Measurements from ENCODE around the gene PSAPL1. TPM values are rescaled to one million over a fixed set of nuclear protein-coding genes. Genes with fewer than 3 reads are reported as not detected.

PSAPL1 gene
- total and polyA plus RNA-seq, 9 of the 15 experiments (the other 6 are each of a cell fraction or from before 2014, with no cell fraction given) = not detected

DNA sequence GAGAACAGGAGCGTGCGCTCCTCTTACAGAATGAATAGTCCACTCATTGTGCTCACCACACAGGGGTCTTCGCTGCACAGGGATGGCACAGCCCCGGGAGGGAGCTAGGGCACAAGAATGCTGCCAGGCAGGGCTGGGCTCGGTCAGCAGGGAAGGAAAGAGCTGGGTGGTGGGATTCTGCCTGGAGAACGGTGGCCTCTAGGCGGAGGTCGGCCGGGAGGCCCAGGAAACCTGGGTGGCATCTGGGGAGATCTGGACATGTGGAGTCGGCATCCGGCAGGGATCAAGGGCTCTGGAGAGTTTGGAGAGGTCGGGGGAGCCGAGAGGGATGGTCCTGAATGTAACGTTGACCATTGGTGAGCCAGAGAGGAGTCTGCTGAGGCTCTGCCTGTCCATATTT lies 46.5 kb upstream of the PSAPL1 start:
- Histone ChIP-seq H3K27me3 (ENCODE audit: control insufficient read depth in 2 of 2, insufficient read depth in 2 of 2, low read length in 2 of 2) (peaks cover 10 to 77% of the 10 kb centered on the region in 2 experiments; a peak in 3 of 5 replicates), H3K36me3 (ENCODE audit: control insufficient read depth, insufficient read depth, low read length) (no peaks in the 10 kb centered on the region), H3K9me1 (ENCODE audit: control insufficient read depth, insufficient read depth, low read length) (no peaks in the 10 kb centered on the region), H3K4me1 (replicated peaks in 1 of 2; ENCODE audit: control insufficient read depth in 2 of 2, insufficient read depth in 2 of 2, low read length in 2 of 2) (no peaks in the 10 kb centered on the region), H3K9me3 (replicated peaks; ENCODE audit: control insufficient read depth, insufficient read depth, low read depth, low read length) (no peaks in the 10 kb centered on the region), H3K4me3 (no peak overlapping the region), H3K9ac (ENCODE audit: insufficient read depth in 1 of 2, low read depth in 2 of 2, low read length in 2 of 2) (no peak overlapping the region), H4K20me1 (replicated peaks; ENCODE audit: control insufficient read depth, insufficient read depth, low read length) (no peaks in the 10 kb centered on the region), H3K79me2 (ENCODE audit: control insufficient read depth, insufficient read depth, low read length) (no peaks in the 10 kb centered on the region), H3K27ac (ENCODE audit: extremely low read depth, low read depth, low read length) (no peak overlapping the region), H2AFZ (ENCODE audit: low read depth, low read length) (no peak overlapping the region), H3K4me2 (ENCODE audit: insufficient read depth, low read length) (no peak overlapping the region)
- CTCF ChIA-PET (ENCODE audit: low intra/inter-chr PET ratio) = no interaction called here
- DNase-seq (ENCODE audit: extremely low read depth in 1 of 4, low spot score in 3 of 4) (no peak), FAIRE-seq (no peak), ATAC-seq (no peak)
- POLR2A ChIA-PET = no interaction called here
- in situ Hi-C loops (cut with MboI) = no loop called here
- no TSS peak for BruUV-seq (replicated peaks)
- intact Hi-C loops (cut with micrococcal nuclease) = no loop called here
- under 1% methylated on average over 13 of the region's 14 CpGs for WGBS (ENCODE audit: insufficient coverage, low coverage, missing lambda C conversion rate)
- TF ChIP-seq NFYB (IDR thresholded peaks at IDR 0.05; ENCODE audit: extremely low read depth, insufficient read length) (no peak), FOXA3 (CRISPR knock-in tag; conservative IDR thresholded peaks at IDR 0.05 in 1 of 2, IDR thresholded peaks at IDR 0.05 in 1 of 2) (no peak), ZNF830 (CRISPR knock-in tag; IDR thresholded peaks at IDR 0.05) (no peak), GABPB1 (CRISPR knock-in tag; IDR thresholded peaks at IDR 0.05) (no peak), TARDBP (IDR thresholded peaks at IDR 0.05) (no peak), ZNF431 (CRISPR knock-in tag; IDR thresholded peaks at IDR 0.05) (no peak), CBX2 (IDR thresholded peaks at IDR 0.05; ENCODE audit: insufficient read depth, low read length, poor library complexity, severe bottlenecking) (no peak), KLF16 (IDR thresholded peaks at IDR 0.05) (no peak), NFE2 (IDR thresholded peaks at IDR 0.05; ENCODE audit: low read depth) (no peak), ZZZ3 (IDR thresholded peaks at IDR 0.05) (no peak)
- TF ChIP-seq, protein P1, sequence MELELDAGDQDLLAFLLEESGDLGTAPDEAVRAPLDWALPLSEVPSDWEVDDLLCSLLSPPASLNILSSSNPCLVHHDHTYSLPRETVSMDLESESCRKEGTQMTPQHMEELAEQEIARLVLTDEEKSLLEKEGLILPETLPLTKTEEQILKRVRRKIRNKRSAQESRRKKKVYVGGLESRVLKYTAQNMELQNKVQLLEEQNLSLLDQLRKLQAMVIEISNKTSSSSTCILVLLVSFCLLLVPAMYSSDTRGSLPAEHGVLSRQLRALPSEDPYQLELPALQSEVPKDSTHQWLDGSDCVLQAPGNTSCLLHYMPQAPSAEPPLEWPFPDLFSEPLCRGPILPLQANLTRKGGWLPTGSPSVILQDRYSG (tag; conservative IDR thresholded peaks at IDR 0.05; ENCODE audit: low read depth) = no peak
- TF ChIP-seq, protein P2, sequence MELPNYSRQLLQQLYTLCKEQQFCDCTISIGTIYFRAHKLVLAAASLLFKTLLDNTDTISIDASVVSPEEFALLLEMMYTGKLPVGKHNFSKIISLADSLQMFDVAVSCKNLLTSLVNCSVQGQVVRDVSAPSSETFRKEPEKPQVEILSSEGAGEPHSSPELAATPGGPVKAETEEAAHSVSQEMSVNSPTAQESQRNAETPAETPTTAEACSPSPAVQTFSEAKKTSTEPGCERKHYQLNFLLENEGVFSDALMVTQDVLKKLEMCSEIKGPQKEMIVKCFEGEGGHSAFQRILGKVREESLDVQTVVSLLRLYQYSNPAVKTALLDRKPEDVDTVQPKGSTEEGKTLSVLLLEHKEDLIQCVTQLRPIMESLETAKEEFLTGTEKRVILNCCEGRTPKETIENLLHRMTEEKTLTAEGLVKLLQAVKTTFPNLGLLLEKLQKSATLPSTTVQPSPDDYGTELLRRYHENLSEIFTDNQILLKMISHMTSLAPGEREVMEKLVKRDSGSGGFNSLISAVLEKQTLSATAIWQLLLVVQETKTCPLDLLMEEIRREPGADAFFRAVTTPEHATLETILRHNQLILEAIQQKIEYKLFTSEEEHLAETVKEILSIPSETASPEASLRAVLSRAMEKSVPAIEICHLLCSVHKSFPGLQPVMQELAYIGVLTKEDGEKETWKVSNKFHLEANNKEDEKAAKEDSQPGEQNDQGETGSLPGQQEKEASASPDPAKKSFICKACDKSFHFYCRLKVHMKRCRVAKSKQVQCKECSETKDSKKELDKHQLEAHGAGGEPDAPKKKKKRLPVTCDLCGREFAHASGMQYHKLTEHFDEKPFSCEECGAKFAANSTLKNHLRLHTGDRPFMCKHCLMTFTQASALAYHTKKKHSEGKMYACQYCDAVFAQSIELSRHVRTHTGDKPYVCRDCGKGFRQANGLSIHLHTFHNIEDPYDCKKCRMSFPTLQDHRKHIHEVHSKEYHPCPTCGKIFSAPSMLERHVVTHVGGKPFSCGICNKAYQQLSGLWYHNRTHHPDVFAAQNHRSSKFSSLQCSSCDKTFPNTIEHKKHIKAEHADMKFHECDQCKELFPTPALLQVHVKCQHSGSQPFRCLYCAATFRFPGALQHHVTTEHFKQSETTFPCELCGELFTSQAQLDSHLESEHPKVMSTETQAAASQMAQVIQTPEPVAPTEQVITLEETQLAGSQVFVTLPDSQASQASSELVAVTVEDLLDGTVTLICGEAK (IDR thresholded peaks at IDR 0.05) = no peak
- TF ChIP-seq, protein P2 (CRISPR knock-in tag; IDR thresholded peaks at IDR 0.05) = no peak
